Activated CD4-positive, alpha-beta T cell treated with anti-CD3 and anti-CD28 coated beads for 1 hour (primary cell): ENCODE data around the gene CTR9.
"Not testable (repeated sequence)": the region's sequence is repeated elsewhere in the genome, so short reads cannot be mapped to it uniquely, and the experiment has no call there.

Experiments used
- DNase-seq: peaks from one replicate; pipeline ENCODE4 v3.0.0-alpha.2; 2020

Gene CTR9

GRCh38 chr11:10784232-10785145, 33.4 kb downstream of the CTR9 start:
- DNase-seq = no peak

- no peak for DNase-seq
Measured at GRCh38 chr11:10785146-10785474, 34.1 kb downstream of the CTR9 start.

GRCh38 chr11:10786451-10786850, 35.4 kb downstream of the CTR9 start:
- DNase-seq = no peak

- DNase-seq = peak; percentile 70
Measured at GRCh38 chr11:10792385-10793068, 41.5 kb downstream of the CTR9 start.

GRCh38 chr11:10793470-10794255, 42.6 kb downstream of the CTR9 start:
- no peak for DNase-seq

- no peak for DNase-seq
Measured at GRCh38 chr11:10796191-10796590, 45.1 kb downstream of the CTR9 start.

- no peak for DNase-seq
Measured at GRCh38 chr11:10797001-10797400, 46.0 kb downstream of the CTR9 start.

GRCh38 chr11:10797531-10797930, 46.5 kb downstream of the CTR9 start:
- DNase-seq = no peak

- no peak for DNase-seq
Measured at GRCh38 chr11:10798330-10798928, 47.4 kb downstream of the CTR9 start.

- DNase-seq = no peak
Measured at GRCh38 chr11:10800292-10800691, 49.2 kb downstream of the CTR9 start.

GRCh38 chr11:10803676-10804075, 52.6 kb downstream of the CTR9 start:
- DNase-seq = no peak

- DNase-seq = no peak
Measured at GRCh38 chr11:10805741-10806140, 54.7 kb downstream of the CTR9 start.

GRCh38 chr11:10806206-10806605, 55.2 kb downstream of the CTR9 start:
- no peak for DNase-seq

- peak; percentile 31 for DNase-seq
Measured at GRCh38 chr11:10807493-10808234, 56.6 kb downstream of the CTR9 start.

- DNase-seq = no peak
Measured at GRCh38 chr11:10808235-10808552, 57.1 kb downstream of the CTR9 start.

- DNase-seq = peak; percentile 99
Measured at GRCh38 chr11:10808553-10809372, 57.7 kb downstream of the CTR9 start, which contains the start of gene EIF4G2. Gene EIF4G2, minus strand, starts transcription at chr11:10808926.

GRCh38 chr11:10809373-10810160, 58.5 kb downstream of the CTR9 start:
- DNase-seq = no peak

- no peak for DNase-seq
Measured at GRCh38 chr11:10813945-10814344, 62.9 kb downstream of the CTR9 start.

- DNase-seq = no peak
Measured at GRCh38 chr11:10818594-10818993, 67.5 kb downstream of the CTR9 start.

- DNase-seq = not testable (repeated sequence)
Measured at GRCh38 chr11:10822491-10822890, 71.4 kb downstream of the CTR9 start.

- no peak for DNase-seq
Measured at GRCh38 chr11:10823152-10823579, 72.1 kb downstream of the CTR9 start.
